Daoy (cell line): ENCODE measurements around the gene CALN1. TPM values are rescaled to one million over a fixed set of nuclear protein-coding genes. Genes with fewer than 3 reads are reported as not detected.

Experiments used
- DNase-seq: peaks from one replicate; pipeline ENCODE4 v3.0.0-alpha.2; 2015; ENCODE audit warnings: low read depth
- total RNA-seq: library from RNA; depleted of rRNA; stranded (reverse); fragments of >200 nt; shearing (Covaris generic); gene quantifications from 2 replicates; pipeline ENCODE4 v1.2.3, GENCODE V29; 2014; rRNA removed

Gene CALN1
- 1.3 and 2.8 TPM in 2 replicates for total RNA-seq

DNA sequence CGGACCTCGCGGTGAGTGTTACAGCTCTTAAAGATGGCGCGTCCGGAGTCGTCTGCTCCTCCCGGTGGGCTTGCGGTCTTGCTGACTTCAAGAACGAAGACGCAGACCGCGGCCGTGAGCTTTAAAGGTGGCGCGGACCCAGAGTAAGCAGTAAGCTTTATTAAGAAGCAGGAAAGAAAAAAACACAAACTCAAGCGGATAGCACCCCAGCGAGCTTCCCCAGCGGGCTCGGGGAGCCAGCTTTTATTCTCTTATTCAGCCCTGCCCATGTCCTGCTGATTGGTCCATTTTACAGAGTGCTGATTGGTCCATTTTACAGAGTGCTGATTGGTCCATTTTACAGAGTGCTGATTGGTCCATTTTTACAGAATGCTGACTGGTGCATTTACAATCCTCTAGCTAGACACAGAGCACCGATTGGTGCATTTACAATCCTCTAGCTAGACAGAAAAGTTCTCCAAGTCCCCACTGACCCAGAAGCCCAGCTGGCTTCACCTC is at the start of gene CALN1:
TSS of gene CALN1 (minus strand) at position 218 of the 498 bp plus-strand sequence.
- peak; percentile 36 for DNase-seq

GRCh38 chr7:72453471-72453870 is 41.3 kb upstream of the CALN1 start:
- no peak for DNase-seq

GRCh38 chr7:72447465-72448204 is 35.5 kb upstream of the CALN1 start:
- DNase-seq, result no peak

DNA sequence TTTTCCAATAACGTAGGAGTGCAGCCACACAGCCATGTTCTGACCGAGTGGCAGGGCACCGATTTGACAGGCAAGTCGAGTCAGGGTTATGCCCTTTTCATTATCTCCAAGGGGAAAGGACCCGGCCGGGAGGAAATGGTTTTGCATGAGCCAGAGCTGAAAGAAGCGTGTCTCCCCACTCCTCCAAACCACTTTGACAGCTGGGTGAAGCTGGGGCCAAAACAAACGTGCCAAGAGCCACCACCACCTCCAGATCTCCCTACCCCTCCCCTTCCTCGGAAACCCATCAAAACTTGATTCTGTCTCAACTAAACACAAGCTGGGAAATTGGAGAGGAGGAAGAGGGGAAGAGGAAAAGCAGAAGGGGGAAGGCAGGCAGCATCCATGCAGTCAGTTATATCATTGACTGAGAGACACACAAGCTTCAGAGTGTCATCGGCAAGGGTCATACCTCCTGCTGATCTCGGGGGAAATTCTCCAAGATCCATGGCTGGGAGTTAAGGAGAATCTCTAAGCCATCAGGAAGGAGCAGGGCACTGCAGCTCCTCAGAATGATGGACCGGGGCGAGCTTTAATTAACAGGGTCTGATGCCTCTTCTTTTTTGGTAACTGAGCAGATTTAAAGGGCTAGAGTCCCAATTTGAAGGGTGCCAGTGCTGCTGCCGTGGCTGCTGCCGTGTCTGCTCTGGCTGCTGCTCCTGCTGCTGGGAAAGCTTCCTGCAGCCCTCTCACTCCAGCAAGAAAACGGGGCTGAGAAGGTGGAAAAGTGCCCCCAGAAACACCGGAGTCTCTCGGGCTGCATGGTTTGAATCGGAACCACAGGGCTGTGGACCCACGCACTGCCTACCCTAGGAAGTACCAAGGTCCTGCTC is 34.7 kb upstream of the CALN1 start:
- DNase-seq, result no peak

GRCh38 chr7:72446131-72446530 is 34.0 kb upstream of the CALN1 start:
- DNase-seq, result no peak

GRCh38 chr7:72445580-72445979 is 33.4 kb upstream of the CALN1 start:
- no peak for DNase-seq

GRCh38 chr7:72445075-72445474 is 32.9 kb upstream of the CALN1 start:
- no peak for DNase-seq

DNA sequence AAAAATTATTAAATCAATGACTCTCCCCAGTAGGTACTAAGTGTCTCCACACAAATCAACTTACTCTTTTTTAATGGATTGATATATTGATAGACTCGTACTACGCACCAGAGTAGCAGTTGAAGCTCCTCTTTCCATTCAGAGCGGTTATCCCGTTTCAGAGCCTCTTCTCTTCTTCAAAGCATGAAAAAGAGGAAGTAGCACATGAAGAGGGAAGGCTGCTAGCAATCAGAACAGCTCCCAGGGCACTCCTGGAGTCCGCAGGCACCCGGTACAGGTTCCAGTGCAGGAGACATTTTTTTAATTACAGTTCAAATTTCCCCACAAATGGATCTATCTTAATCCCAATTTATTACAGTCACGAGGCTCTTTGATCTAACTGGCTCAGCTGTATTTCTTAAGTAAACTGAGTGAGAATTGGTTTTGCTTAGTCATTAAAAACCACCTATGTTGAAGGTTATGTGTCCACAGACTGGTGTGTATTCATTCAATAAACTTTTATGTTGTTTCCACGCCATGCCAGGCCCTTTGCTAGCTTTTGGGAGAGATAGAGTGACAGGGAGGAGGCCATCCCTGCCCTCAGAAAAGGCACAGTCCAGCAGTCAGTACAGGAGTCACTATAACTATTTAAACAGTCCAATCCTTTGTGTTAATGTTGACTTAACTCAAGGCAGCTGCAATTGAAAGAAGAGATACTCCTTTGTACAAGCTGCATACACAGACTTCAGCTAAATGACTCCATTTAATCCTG is 32.1 kb upstream of the CALN1 start:
- no peak for DNase-seq

- DNase-seq, result peak; percentile 51
These were observed 29.7 kb upstream of the CALN1 start for GRCh38 chr7:72441791-72442190.

DNA sequence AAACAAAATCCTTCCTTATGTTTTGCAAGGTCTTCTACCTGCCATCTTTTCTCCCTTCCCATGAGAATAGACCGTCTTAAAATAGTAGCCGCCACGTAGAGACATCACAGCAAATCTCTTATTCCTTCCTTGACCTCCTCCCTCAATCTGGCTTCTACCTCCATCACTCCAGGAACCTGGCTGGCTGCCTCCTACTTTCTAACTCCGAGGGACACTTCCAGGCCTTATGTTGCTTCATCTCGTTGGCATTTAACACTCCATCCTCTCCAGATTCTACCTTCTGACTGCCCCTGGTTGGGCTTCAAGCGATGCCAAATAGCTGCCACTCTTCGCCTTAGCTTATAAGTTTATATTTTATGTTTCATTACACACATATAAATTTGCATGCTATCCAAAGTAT is 26.4 kb upstream of the CALN1 start:
- DNase-seq, result no peak

DNA sequence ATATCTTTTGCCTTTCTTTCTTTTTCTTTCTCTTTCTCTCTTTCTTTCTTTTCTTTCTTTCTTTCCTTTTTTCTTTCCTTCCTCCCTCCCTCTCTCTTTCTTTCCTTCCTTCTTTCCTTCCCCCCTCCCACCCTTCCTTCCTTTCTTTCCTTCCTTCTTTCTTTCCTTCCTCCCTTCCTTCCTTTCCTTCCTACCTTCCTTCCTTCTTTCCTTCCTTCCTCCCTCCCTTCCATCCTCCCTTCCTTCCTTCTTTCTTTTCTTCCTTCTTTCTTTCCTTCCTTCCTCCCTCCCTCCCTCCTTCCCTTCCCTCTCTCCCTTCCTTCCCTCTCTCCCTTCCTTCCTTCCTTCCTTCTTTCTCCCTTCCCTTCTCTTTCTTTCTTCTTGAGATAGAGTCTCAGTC is 25.5 kb upstream of the CALN1 start:
- DNase-seq, result no peak

- no peak for DNase-seq
These were observed 25.0 kb upstream of the CALN1 start for GRCh38 chr7:72437061-72437585.

- DNase-seq, result no peak
These were observed 23.9 kb upstream of the CALN1 start for GRCh38 chr7:72435925-72436480.

DNA sequence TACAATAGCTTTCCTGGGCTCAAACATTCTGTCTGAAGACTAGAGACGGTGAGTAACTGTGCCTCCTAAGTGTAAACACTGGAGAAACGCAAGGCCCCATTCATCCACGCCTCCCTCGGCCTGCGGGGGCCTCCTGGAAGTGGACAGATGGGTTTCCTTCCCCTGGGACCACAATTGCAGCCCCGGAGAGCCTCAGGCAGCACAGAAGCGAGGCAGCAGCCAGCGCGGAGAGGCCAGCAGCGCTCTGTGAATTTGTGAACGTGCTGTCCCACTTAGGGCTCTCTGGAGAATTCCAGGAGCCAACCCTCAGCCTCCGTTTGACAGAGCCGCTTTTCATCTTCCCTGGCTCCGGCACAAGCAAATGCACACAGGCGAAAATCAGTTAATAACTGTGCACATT is 23.2 kb upstream of the CALN1 start:
- DNase-seq, result peak; percentile 22

DNA sequence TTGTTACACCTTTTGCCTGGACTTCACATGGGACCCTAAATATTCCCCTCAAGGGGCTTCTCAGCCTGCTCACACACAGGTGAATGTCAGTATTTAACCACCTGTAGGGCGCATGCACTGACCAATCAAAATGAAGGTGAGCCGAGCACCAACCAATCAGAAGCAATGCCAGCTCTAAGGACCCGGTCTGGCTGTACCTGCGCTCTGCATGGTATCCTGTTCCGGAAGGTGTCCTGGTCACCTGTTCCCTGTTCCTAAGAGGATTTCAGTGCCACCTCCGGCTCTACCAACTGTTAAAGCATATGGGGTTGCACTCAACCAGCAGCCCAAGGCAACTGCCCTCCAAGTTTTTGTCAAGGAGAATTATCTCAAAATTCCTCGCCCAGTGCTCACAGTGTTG is 18.4 kb upstream of the CALN1 start:
- DNase-seq, result no peak

DNA sequence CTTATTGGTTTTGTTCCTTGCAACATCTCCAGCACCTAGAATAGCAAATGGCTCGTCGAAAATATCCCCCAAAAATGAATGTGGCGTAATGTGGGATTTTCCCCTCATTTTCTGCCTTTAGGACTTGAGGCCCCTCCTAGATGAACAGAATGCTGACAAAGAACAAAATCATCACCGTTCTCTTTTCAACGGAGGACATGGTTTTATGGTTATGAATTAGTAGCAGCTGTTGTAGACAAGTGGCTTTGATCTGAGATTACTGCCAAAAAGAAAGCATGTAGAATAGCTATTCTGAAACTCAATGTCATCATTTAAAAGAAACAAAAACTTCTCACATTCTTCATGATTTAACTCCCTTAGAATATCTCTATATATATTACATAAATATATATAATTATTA is 17.2 kb upstream of the CALN1 start:
- no peak for DNase-seq

GRCh38 chr7:72416846-72417245 is 4.7 kb upstream of the CALN1 start:
- no peak for DNase-seq

GRCh38 chr7:72415586-72415985 is 3.4 kb upstream of the CALN1 start:
- DNase-seq, result no peak

GRCh38 chr7:72413886-72414285 is 1.7 kb upstream of the CALN1 start:
- DNase-seq, result no peak

DNA sequence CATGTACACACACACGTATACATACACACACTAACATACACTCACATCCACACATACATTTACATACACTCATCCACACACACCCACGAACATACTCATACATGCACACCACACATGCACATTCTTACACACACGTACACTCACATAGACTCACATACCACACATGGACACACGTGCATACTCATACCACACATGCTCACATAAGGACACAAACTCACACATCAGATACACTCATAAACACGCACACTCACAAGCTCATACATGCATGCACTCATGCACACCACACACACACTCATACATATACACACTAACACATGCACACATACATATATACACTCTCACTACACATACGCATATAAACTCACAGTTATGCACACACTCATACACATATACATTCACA is 1.2 kb upstream of the CALN1 start:
- DNase-seq, result no peak

- no peak for DNase-seq
These were observed 719 bp downstream of the CALN1 start for GRCh38 chr7:72411419-72411818.

DNA sequence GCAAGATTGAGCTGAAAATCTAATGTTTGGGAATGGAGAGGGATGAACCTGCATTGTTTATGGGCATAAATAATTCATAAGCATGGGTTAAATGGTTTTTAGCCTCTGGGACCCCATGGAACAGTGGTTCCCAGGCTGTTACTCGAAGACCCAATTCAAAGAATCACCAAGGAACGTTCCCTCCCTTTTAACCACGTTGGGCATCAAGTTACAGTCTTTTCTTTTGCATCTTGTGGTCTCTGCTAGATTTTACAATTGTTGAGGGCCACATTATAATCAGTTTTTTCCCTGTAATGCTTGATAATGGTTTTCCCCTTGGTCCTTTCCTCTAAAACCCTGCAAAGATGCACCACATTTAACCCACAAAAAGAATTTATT is 2.5 kb downstream of the CALN1 start:
- DNase-seq, result no peak
